HCT116 (cell line): ENCODE data around the gene CFAP97D1. TPM values are rescaled to one million over a fixed set of nuclear protein-coding genes. Genes with fewer than 3 reads are reported as not detected.

Experiments
- ATAC-seq: fragments of 200-7000 bp; cut with Tn5 transposase; 2 replicates; pipeline ENCODE4 v1.9.1; 2020; ENCODE audit warnings: mild to moderate bottlenecking, moderate library complexity
- BruUV-seq: library from RNA; stranded (reverse); fragments of 400-500 nt; replicated peaks from 2 replicates; lab custom pipeline; 2021; lab: Mats Ljungman, UMichigan
- CTCF ChIA-PET: fragments of 300-600 bp; sonication (Branson Sonifier 250); formaldehyde crosslinking; loops from one replicate; lab custom pipeline; 2021; ENCODE audit warnings: antibody characterized with exemption; lab: Charles Lee
- POLR2A ChIA-PET: fragments of 300-600, 350-600 bp; sonication (Branson Sonifier 250); formaldehyde crosslinking; loops from one replicate; lab custom pipeline; 2021; ENCODE audit warnings: antibody characterized with exemption; lab: Charles Lee
- RAD21 ChIA-PET, 2 experiments: fragments of 300-600 bp; sonication (Branson Sonifier 250); formaldehyde crosslinking; loops; one replicate each; lab custom pipeline; 2023; ENCODE audit warnings: low total read pairs in 2 of 2; ENCODE audit not compliant: uncharacterized antibody in 2 of 2, unreplicated experiment in 2 of 2, low non-redundant PET in 1 of 2; lab: Charles Lee
- DNase-seq: peaks from one replicate; pipeline ENCODE4 v3.0.0-alpha.2; 2010; ENCODE audit warnings: low read depth, low spot score
- H2AFZ ChIP-seq: fragments of 200-600 bp; shearing (Covaris generic), sonication (generic); 2 replicates; pipeline ENCODE4 v1.6.1; 2017; ENCODE audit warnings: low read depth, mixed run types, mixed read lengths, antibody characterized with exemption, low read length; ENCODE audit not compliant: poor library complexity, severe bottlenecking
- H3K27ac ChIP-seq: 2 replicates; pipeline ENCODE4 v1.5.1; 2012; ENCODE audit warnings: low read depth, low read length
- H3K27me3 ChIP-seq: fragments of 200-600 bp; sonication (generic); 2 replicates; pipeline ENCODE4 v1.6.1; 2016; ENCODE audit warnings: mixed run types, low read length, mixed read lengths; ENCODE audit not compliant: insufficient read depth
- H3K36me3 ChIP-seq, 2 experiments: fragments of 200-500 bp in 1 of 2; fragments of 200-600 bp in 1 of 2; sonication (Bioruptor generic) in 1 of 2; sonication (generic) in 1 of 2; 2 replicates each; pipeline versions ENCODE4 v1.5.1 to v1.6.1; 2014 to 2016; ENCODE audit warnings: low read length in 2 of 2, inconsistent platforms in 1 of 2, mixed read lengths in 1 of 2, mixed run types in 1 of 2; ENCODE audit not compliant: insufficient read depth in 2 of 2, control insufficient read depth in 1 of 2
- H3K4me1 ChIP-seq, 2 experiments: fragments of 200-600 bp in 1 of 2; sonication (generic) in 1 of 2; 2 replicates each; pipeline versions ENCODE4 v1.5.1 to v1.6.1; 2012 to 2017; ENCODE audit warnings: low read length in 2 of 2, inconsistent platforms in 1 of 2, mild to moderate bottlenecking in 1 of 2, mixed read lengths in 1 of 2, mixed run types in 1 of 2, moderate library complexity in 1 of 2; ENCODE audit not compliant: insufficient read depth in 2 of 2, control insufficient read depth in 1 of 2
- H3K4me2 ChIP-seq: fragments of 200-600 bp; sonication (generic); 2 replicates; pipeline ENCODE4 v1.6.1; 2017; ENCODE audit warnings: mixed run types, low read length, mixed read lengths
- H3K4me3 ChIP-seq, 2 experiments: fragments of 200-600 bp in 1 of 2; sonication (generic) in 1 of 2; replicated peaks in 1 of 2; 2 replicates each; pipeline ENCODE4 v1.5.1; 2011 to 2016; ENCODE audit warnings: low read length in 2 of 2, control low read depth in 1 of 2, low read depth in 1 of 2, mild to moderate bottlenecking in 1 of 2, mixed read lengths in 1 of 2, mixed run types in 1 of 2
- H3K79me2 ChIP-seq: fragments of 200-600 bp; sonication (generic); 2 replicates; pipeline ENCODE4 v1.6.1; 2017; ENCODE audit warnings: mild to moderate bottlenecking, mixed run types, low read length, moderate library complexity, mixed read lengths; ENCODE audit not compliant: insufficient read depth
- H3K9ac ChIP-seq: fragments of 200-600 bp; sonication (generic); 2 replicates; pipeline ENCODE4 v1.6.1; 2016; ENCODE audit warnings: low read length, mixed read lengths
- H3K9me2 ChIP-seq: fragments of 200-600 bp; sonication (generic), shearing (Covaris generic); 2 replicates; pipeline ENCODE4 v1.6.1; 2017; ENCODE audit warnings: mixed run types, mild to moderate bottlenecking, moderate library complexity; ENCODE audit not compliant: insufficient read depth
- H3K9me3 ChIP-seq, 2 experiments: fragments of 200-500 bp in 1 of 2; fragments of 200-600 bp in 1 of 2; sonication (Bioruptor generic) in 1 of 2; sonication (generic) in 1 of 2; 2 replicates each; pipeline ENCODE4 v1.6.1; 2014 to 2017; ENCODE audit warnings: low read length in 2 of 2, mixed read lengths in 2 of 2, inconsistent platforms in 1 of 2, low read depth in 1 of 2, mild to moderate bottlenecking in 1 of 2, mixed run types in 1 of 2, moderate library complexity in 1 of 2; ENCODE audit not compliant: control insufficient read depth in 1 of 2, insufficient read depth in 1 of 2
- H4K20me1 ChIP-seq: fragments of 200-600 bp; sonication (generic), shearing (Covaris generic); 2 replicates; pipeline ENCODE4 v1.6.1; 2017; ENCODE audit warnings: mixed run types, mild to moderate bottlenecking, moderate library complexity; ENCODE audit not compliant: insufficient read depth
- ATF3 ChIP-seq: IDR thresholded peaks from 2 replicates; pipeline ENCODE4 v1.6.1; 2012
- ELF1 ChIP-seq: IDR thresholded peaks from 2 replicates; pipeline ENCODE4 v1.6.1; 2012; ENCODE audit warnings: low read depth, borderline replicate concordance
- POLR2A ChIP-seq: IDR thresholded peaks from 2 replicates; pipeline ENCODE4 v1.7.0; 2011; ENCODE audit warnings: borderline replicate concordance; ENCODE audit not compliant: insufficient read depth, insufficient read length; ENCODE audit errors: extremely low read depth
- POLR2AphosphoS5 ChIP-seq: IDR thresholded peaks from 2 replicates; pipeline ENCODE4 v1.6.1; 2011; ENCODE audit warnings: mild to moderate bottlenecking, low read depth, low read length, moderate library complexity
- RAD21 ChIP-seq: IDR thresholded peaks from 2 replicates; pipeline ENCODE4 v1.6.1; 2012; ENCODE audit warnings: low read depth, mild to moderate bottlenecking
- REST ChIP-seq: IDR thresholded peaks from 2 replicates; pipeline ENCODE4 v1.6.1; 2012; ENCODE audit warnings: low read depth
- SRF ChIP-seq: IDR thresholded peaks from 2 replicates; pipeline ENCODE4 v1.6.1; 2012; ENCODE audit warnings: low read depth
- TCF7L2 ChIP-seq: IDR thresholded peaks from 2 replicates; pipeline ENCODE4 v1.7.0; 2011; ENCODE audit warnings: borderline replicate concordance, inconsistent platforms; ENCODE audit not compliant: insufficient read depth, insufficient read length; ENCODE audit errors: extremely low read depth
- YY1 ChIP-seq: IDR thresholded peaks from 2 replicates; pipeline ENCODE4 v1.6.1; 2011; ENCODE audit warnings: low read length, low read depth, moderate library complexity, mild to moderate bottlenecking; ENCODE audit not compliant: insufficient replicate concordance; ENCODE audit errors: extremely low read depth
- ZBTB33 ChIP-seq: IDR thresholded peaks from 2 replicates; pipeline ENCODE4 v1.6.1; 2011; ENCODE audit warnings: mild to moderate bottlenecking, low read length, moderate library complexity; ENCODE audit not compliant: insufficient replicate concordance; ENCODE audit errors: extremely low read depth
- ZNF274 ChIP-seq: fragments of 200-500 bp; sonication (Bioruptor generic); IDR thresholded peaks from 2 replicates; pipeline ENCODE4 v1.6.1; 2014; ENCODE audit warnings: mild to moderate bottlenecking, low read depth, low read length, inconsistent platforms
- intact Hi-C: fragments of 100-400 bp; cut with micrococcal nuclease; formaldehyde crosslinking; loops from 2 replicates; pipeline ENCODE4 v1.10.0; 2022
- total RNA-seq: library from RNA; stranded (reverse); gene quantifications from one replicate; pipeline ENCODE4 v1.2.1, GENCODE V29; 2021; ENCODE audit not compliant: unreplicated experiment

Gene CFAP97D1
- total RNA-seq, 1 experiment from 2014 or later, result 0.15 TPM

GRCh38 chr17:43732958-43733357 lies 47.3 kb upstream of the CFAP97D1 start:
- TF ChIP-seq ELF1, result no peak
- no peak for TF ChIP-seq REST
- TF ChIP-seq ZNF274, result no peak
- TF ChIP-seq ATF3, result no peak
- TF ChIP-seq YY1, result no peak
- no peak for TF ChIP-seq RAD21
- no peak for TF ChIP-seq SRF
- TF ChIP-seq POLR2AphosphoS5, result no peak
- TF ChIP-seq POLR2A, result no peak
- no peak for TF ChIP-seq ZBTB33
- TF ChIP-seq TCF7L2, result no peak
- Histone ChIP-seq H3K9me3 (no peaks in the 10 kb centered on the region; a peak in 2 of 4 replicates), H3K4me2 (no peak overlapping the region), H3K27me3 (no peaks in the 10 kb centered on the region), H3K4me3 (no peak overlapping the region), H3K9ac (no peak overlapping the region), H3K4me1 (peaks cover 0 to 4% of the 10 kb centered on the region in 2 experiments; a peak in 1 of 4 replicates), H3K36me3 (no peaks in the 10 kb centered on the region), H2AFZ (no peak overlapping the region), H4K20me1 (no peaks in the 10 kb centered on the region), H3K79me2 (no peaks in the 10 kb centered on the region), H3K27ac (no peak overlapping the region), H3K9me2 (no peaks in the 10 kb centered on the region)
- ChIA-PET CTCF (no interaction called here), POLR2A (no interaction called here), RAD21 (no interaction called here)
- no peak for ATAC-seq
- intact Hi-C loops, result no loop called here
- BruUV-seq, result no TSS peak
- DNase-seq, result no peak
